Suppressor macrophage (primary cell): ENCODE measurements around the gene RHOT2.

ENCODE experiments used
- DNase-seq, 4 experiments: peaks; one replicate each; pipeline ENCODE4 v3.0.0-alpha.2; 2020 to 2022

RHOT2 gene

DNA sequence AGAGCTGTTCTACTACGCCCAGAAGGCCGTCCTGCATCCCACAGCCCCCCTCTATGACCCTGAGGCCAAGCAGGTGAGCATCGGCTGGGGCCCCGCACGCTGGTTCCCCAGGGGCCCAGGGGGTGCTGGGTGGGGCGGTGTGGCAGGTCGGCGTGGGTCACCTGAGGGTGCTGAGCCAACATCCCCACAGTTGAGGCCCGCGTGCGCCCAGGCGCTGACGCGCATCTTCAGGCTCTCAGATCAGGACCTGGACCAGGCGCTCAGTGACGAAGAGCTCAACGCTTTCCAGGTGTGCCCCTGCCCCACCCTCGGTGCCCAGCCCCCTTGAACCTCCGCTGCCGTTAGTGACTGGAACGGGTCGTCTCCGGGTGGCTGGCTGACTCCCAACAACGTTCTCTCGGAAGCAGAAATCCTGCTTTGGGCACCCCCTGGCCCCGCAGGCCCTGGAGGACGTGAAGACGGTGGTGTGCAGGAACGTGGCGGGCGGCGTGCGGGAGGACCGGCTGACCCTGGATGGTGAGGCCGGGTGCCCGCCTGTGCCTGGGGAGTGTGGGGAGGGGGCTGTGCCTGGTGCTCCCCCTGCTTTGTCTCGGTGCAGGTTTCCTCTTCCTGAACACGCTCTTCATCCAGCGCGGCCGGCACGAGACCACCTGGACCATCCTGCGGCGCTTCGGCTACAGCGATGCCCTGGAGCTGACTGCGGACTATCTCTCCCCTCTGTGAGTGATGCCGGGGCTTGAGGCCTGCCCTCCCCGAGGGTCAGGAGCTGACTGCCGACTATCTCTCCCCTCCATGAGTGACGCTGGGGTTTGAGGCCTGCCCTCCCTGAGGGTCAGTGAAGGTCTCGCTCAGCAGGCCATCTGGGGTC lies 2.8 kb downstream of the RHOT2 start:
- no peak for DNase-seq

DNA sequence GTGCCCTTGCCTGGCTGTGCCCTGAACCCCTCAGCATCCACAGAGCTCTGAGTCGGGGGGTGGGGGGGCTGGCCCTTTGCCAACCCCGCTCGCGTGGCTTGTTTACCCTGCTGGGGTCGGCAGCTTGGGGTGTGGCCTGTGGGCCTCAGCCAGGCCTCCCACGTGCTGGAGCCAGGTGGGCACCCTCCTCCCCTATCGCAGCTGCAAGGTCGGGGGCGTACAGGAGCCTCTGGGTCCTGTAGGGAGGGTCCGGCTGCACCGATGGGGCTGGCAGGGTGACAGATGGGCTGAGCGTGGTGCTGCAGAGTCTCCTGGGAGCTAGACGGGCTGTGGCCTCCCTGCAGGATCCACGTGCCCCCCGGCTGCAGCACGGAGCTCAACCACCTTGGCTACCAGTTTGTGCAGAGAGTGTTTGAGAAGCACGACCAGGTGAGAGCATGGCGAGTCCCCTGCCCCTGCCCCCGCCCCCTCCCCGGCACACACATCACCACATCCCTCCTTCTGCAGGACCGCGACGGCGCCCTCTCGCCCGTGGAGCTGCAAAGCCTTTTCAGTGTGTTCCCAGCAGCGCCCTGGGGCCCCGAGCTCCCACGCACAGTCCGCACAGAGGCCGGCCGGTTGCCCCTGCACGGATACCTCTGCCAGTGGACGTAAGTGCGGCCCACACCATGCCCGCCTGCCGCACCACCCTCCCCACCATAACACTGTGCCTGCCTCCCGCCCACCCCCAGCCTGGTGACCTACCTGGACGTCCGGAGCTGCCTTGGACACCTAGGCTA lies 3.6 kb downstream of the RHOT2 start:
- DNase-seq: no peak

- no peak for DNase-seq
Observed at GRCh38 chr16:672371-672770, 4.4 kb downstream of the RHOT2 start.

DNA sequence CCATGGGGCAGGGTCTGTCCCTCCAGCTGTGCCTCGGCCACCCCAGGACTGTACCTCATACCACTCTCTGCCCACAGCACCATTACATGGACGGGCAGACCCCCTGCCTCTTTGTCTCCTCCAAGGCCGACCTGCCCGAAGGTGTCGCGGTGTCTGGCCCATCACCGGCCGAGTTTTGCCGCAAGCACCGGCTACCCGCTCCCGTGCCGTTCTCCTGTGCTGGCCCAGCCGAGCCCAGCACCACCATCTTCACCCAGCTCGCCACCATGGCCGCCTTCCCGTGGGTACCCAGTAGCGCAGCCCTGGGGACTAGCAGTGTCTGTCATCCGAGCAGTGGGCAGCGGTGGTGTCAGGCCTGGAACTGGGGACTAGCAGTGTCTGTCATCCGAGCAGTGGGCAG lies 4.9 kb downstream of the RHOT2 start:
- no peak for DNase-seq

- no peak for DNase-seq
Observed at GRCh38 chr16:673399-673991, 5.6 kb downstream of the RHOT2 start.

DNA sequence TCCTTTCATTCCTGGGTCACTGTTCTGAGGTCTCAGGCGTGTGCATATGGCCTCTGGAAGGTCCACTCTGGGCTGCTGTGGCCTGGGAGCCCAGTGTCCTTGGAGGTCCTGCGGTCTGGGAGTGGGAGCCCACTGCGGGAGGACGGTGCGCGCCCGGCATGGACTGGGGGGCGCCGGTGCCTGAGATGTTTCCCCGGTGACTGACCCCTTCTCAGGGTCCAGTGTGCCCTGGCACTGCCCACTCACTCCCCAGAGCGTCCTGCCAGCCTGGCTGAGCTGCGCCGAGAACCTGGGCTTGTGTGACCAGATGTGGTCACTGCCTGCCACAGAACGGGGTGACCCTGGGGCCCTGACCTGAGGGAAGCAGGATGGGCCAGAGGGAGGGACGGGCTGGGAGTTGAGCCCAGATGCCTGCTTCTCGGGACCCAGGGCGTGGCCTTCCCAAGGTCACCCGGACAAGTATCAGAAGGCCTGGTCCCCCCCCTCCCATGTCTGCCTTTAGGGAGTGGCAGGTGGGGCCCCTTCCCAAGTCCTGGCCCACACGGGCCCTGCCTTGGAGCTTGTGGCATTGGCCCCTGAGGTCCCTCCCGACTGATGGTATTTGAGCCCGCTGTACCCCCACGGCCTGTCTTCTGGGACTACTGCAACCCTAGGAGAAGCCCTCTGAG lies 6.4 kb downstream of the RHOT2 start:
- DNase-seq: no peak

GRCh38 chr16:674968-675883 lies 7.3 kb downstream of the RHOT2 start, which contains the start of gene RHBDL1:
Gene RHBDL1, plus strand, starts transcription at chr16:675671. Its CDS starts 120 bp downstream, at chr16:675791.
- DNase-seq: peak; percentile 33 to 74 (median 53)

GRCh38 chr16:675884-676564 lies 8.1 kb downstream of the RHOT2 start:
- no peak for DNase-seq

- DNase-seq: no peak
Observed at GRCh38 chr16:676565-676902, 8.6 kb downstream of the RHOT2 start.

- DNase-seq: no peak
Observed at GRCh38 chr16:676913-677312, 9.0 kb downstream of the RHOT2 start.

DNA sequence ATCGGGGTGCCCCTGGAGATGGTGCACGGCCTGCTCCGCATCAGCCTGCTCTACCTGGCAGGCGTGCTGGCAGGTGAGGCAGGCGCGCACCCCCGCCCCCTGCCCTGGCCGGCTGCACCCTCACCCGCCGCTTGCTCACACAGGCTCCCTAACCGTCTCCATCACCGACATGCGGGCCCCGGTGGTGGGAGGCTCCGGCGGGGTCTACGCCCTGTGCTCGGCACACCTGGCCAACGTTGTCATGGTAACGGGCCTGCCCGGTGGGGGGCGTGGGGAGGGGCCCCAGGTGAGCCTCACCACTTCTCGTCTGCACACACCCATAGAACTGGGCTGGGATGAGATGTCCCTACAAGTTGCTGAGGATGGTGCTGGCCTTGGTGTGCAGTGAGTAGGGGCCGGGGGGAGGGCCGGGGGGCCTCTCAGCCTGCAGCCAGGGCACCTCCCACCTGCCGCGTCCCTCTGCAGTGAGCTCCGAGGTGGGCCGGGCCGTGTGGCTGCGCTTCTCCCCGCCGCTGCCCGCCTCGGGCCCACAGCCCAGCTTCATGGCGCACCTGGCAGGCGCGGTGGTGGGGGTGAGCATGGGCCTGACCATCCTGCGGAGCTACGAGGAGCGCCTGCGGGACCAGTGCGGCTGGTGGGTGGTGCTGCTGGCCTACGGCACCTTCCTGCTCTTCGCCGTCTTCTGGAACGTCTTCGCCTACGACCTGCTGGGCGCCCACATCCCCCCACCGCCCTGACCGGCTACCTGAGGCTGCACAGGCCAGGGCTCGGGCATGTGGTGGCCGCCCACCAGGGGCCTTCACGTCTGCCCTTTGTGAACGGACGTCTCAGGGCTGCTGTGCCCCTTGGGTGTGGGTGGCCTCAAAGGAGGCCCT lies 9.6 kb downstream of the RHOT2 start:
- DNase-seq: no peak

DNA sequence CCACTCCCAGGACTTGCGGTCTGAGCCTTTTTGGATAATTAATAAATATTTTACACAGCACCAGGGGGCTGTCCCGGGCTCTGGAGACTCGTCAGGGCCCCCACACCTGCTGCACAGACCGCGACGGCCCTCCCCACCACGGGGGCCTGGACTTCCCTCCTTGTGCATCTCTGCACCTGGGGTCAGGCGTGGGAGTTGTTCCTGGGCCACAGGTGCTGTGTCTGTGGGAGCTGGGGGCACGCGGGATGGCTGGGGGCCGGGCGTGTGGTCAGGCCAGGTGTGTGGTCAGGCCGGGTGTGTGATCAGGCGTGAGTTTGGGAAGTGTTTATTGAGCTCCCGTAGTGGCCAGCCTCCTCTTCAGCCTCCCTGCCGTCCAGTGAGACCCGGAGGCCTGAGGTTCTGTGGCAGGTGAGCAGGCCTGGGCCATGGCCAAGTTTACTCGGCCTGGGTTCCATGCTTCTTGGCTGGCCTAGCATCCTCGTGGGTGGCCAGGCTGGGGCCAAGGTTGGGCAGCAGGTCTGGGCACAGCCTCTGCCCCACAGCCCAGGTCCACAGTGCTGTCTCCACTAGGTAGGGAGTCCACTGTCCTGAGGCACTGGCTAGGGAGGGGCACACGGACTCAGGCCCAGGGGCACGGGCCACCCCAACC lies 10.4 kb downstream of the RHOT2 start:
- no peak for DNase-seq

DNA sequence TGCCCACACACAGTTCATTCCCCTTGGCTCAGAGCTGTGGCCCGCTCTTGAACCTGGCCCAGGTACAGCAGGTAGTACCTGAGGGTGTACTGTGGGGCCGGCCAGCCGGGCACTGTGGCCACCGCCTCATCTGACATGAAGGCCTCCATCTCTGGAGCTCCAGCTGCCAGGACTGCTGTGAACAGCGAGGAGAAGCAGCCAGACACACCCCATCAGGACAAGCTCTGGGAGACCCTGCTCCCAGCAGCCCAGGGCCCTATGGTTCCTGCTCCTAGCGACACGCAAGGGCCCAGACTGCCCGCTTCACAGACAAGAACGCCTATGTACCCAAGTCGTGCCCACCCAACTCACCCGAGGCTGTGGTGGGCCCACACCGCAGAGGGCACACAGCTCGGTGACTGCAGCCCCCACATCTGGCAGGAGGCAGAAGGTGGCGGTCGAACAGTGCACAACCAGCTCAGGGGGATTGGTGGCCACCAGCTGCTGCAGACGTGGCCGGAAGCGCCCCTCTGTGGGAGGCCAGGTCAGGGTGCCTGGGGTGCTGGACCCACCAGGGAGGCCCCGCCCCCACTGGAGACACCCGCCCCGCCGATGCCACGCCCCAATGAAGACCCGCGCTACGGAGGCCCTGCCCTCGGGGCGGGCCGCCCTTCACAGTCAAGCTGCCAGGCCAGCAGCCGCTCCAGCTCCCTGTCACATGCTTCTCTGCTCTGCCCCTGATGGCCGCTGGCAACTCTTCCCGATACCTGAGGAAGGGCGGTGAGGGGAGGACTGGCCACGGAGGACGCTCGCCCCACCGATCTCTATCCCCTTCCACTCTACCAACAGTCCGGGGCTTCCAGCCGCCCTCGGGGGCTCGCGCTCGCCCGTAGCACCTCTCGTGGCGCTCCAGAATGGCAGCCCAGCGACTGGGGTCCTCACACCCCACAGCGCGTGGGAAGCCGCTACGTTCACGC lies 11.2 kb downstream of the RHOT2 start:
- DNase-seq: peak; percentile 52 to 80 (median 70)

DNA sequence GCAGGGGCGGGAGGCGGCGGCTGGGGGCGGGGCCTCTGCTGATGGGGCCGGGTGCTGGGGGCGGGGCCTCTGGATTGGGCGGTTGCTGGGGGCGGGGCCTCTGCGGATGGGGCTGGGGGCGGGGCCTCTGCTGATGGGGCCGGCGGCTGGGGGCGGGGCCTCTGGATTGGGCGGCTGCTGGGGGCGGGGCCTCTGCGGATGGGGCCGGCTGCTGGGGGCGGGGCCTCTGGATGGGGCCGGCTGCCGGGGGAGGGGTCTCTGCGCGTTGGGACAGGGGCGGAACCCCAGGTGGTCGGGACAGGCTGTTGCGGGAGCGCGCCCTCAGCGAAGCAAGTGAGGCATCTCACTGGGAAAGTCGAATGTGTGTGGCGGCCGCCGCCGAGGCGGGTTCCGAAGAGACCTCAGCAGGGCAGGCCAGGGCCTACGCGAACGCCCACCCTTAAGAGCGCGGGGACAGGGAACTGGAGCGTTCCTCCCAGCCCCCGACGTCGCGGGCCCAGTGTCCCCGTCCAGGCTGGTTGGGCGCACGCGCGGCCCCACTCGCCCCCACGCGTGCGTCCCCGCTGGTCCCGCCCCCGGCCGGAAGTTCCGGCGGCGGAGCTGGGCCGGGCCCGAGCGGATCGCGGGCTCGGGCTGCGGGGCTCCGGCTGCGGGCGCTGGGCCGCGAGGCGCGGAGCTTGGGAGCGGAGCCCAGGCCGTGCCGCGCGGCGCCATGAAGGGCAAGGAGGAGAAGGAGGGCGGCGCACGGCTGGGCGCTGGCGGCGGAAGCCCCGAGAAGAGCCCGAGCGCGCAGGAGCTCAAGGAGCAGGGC lies 12.1 kb downstream of the RHOT2 start, which contains the start of gene STUB1:
Gene STUB1 (plus strand): TSS at position 597 of the 811 bp plus-strand sequence. CDS start 116 bp downstream, at position 713.
- DNase-seq: peak; percentile 92 to 98 (median 96)

DNA sequence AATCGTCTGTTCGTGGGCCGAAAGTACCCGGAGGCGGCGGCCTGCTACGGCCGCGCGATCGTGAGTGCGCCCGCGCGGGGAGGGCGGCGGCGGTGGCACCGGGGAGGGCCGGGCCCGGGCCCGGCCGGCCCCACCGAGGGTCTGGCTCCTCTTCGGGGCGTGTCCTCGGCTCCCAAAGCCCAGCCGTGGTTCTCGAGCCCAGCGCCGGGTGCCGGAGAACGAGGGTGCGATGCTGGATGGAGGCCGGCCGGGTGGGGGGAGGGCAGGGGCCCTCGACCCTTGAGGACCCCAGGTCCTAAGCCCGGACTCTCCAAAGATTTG lies 12.7 kb downstream of the RHOT2 start:
- DNase-seq: no peak

DNA sequence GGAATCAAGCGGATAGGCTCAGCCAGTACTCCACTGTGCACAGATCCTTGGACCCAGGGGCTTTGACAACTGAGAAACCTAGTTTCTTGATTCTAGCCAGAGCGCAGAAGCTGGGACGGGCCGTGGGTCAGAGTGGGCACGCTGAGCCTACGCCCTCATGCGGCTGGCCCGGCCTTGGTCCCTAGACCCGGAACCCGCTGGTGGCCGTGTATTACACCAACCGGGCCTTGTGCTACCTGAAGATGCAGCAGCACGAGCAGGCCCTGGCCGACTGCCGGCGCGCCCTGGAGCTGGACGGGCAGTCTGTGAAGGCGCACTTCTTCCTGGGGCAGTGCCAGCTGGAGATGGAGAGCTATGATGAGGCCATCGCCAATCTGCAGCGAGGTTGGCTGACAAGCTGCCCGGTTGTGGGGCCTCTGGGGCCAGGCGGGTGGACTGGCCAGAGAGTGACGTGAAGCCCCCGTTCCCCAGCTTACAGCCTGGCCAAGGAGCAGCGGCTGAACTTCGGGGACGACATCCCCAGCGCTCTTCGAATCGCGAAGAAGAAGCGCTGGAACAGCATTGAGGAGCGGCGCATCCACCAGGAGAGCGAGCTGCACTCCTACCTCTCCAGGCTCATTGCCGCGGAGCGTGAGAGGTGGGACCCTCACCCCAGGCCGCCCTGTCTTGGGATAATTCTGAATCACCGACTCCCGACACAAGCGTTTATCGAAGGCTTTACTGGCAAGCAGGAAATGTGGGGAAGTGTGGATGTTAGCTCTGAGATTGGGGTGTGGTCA lies 13.2 kb downstream of the RHOT2 start:
- peak; percentile 40 to 74 (median 60) for DNase-seq
